Measurements from ENCODE around the gene VEPH1. TPM values are rescaled to one million over a fixed set of nuclear protein-coding genes. Genes with fewer than 3 reads are reported as not detected.

The VEPH1 gene
- total RNA-seq, 4 donors from 2014 or later, result 0.59 to 4.7 (median 2.7) TPM

DNA sequence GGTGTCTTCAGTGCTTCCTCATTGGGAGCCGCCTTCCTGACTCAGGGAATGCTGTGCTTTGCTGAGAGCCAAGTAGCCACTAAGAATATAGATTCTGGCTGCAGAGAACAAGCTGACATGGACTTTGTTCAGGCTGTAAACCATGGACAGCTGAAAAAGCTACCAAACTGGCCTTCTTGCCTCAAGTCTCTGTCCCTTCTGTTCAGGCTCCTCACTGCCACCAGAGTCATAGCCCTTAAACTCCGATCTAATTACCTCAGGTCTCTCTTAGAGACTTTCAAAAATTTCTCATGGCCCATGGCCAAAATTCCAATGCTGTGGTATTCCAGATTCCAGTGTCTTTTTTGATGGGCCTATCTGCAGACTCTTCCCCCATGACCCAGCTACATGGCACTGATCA, 86.0 kb downstream of the VEPH1 start:
- TF ChIP-seq POLR2A (IDR thresholded peaks at IDR 0.05) (no peak), CTCF (IDR thresholded peaks at IDR 0.05) (no peak)
- intact Hi-C loops (cut with DNase I; ENCODE audit: low total_unique reads), result no loop called here
- WGBS, 2 donors, result 73 to 88% methylated on average over 2 of the region's 2 CpGs

DNA sequence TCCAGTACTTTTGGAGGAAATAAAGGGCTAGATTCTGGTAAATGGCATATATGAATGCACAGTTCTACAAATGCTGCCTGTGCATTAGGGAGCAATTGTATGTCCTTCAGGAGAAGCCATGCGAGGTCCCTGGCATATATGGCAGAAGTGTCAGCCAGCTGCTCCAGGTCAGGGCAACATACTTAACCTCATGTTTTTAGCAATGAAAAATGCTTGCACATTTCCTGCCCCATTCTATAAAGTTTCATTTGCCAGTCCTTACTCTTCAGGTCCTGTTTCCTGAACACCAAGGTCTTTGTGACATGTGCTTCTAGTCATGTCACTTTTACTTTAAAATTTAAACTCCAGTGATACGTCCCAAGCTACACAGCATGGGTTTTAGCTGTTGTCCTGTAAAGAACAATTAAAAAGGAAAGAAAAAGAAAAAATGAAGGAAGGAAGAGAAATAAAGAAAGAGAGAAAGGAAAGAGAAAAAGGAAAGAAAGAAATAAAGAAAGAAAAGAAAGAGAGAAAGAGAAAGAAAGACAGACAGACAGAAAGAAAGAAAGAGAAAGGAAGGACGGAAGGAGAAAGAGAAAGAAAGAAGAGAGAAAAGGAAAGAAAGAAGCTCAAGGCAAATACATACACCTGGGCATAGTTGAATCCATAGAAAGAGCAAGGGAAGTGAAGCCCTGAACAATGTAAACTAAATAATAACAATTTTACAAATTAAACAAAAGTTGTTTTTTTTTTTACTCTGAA, 86.7 kb downstream of the VEPH1 start:
- 83 to 85% methylated on average over 3 of the region's 3 CpGs for WGBS, 2 donors
- intact Hi-C loops (cut with DNase I; ENCODE audit: low total_unique reads), result no loop called here
- H3K4me3 ChIP-seq (ENCODE audit: low read depth, poor library complexity, severe bottlenecking), result no peak overlapping the region
- DNase-seq (ENCODE audit: low spot score in 2 of 2), result no peak
- TF ChIP-seq CTCF (IDR thresholded peaks at IDR 0.05) (no peak), POLR2A (IDR thresholded peaks at IDR 0.05) (no peak)

More for the DNA sequence above, 86.0 kb downstream of the VEPH1 start:
- H3K4me3 ChIP-seq (ENCODE audit: low read depth, poor library complexity, severe bottlenecking), result no peak overlapping the region
- no peak for DNase-seq (ENCODE audit: low spot score in 2 of 2)

GRCh38 chr3:157414861-157415260, 88.4 kb downstream of the VEPH1 start:
- TF ChIP-seq POLR2A (IDR thresholded peaks at IDR 0.05) (no peak), CTCF (IDR thresholded peaks at IDR 0.05) (no peak)
- intact Hi-C loops (cut with DNase I; ENCODE audit: low total_unique reads), result no loop called here

GRCh38 chr3:157412323-157412855, 90.8 kb downstream of the VEPH1 start:
- no peak for TF ChIP-seq POLR2A (IDR thresholded peaks at IDR 0.05)
- TF ChIP-seq CTCF (IDR thresholded peaks at IDR 0.05), result no peak
- intact Hi-C loops (cut with DNase I; ENCODE audit: low total_unique reads), result no loop called here
- no peak for DNase-seq (ENCODE audit: low spot score in 2 of 2)
- H3K4me3 ChIP-seq (ENCODE audit: low read depth, poor library complexity, severe bottlenecking), result no peak overlapping the region
- WGBS, 2 donors, result 97 to 100% methylated on average over 1 of the region's 1 CpG

More at GRCh38 chr3:157414861-157415260, 88.4 kb downstream of the VEPH1 start:
- no peak overlapping the region for H3K4me3 ChIP-seq (ENCODE audit: low read depth, poor library complexity, severe bottlenecking)
- no peak for DNase-seq (ENCODE audit: low spot score in 2 of 2)

DNA sequence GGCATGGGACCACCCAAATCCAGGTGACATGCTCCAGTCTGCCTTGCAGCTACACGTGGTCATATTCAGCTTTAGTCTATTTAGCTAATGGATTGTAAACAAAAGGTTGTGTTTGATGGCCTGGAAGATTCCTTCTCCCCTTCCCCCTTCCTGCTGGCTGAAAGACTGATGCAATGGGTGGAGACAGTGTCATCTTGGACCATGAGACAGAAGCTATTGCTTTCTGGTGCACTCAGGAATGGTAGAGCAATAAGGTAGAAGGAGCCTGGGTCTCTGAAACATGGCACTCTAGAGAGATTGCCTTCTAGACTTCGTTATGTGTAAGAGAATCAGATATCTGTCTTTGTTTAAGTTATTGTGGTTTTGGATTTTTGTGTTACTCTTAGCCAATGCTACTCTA, 92.3 kb downstream of the VEPH1 start:
- WGBS, 2 donors, result 63 to 79% methylated on average over 2 of the region's 2 CpGs

GRCh38 chr3:157409516-157409915, 93.7 kb downstream of the VEPH1 start:
- DNase-seq (ENCODE audit: low spot score in 2 of 2), result no peak
- TF ChIP-seq CTCF (IDR thresholded peaks at IDR 0.05) (no peak), POLR2A (IDR thresholded peaks at IDR 0.05) (no peak)
- intact Hi-C loops (cut with DNase I; ENCODE audit: low total_unique reads), result no loop called here
- WGBS, 2 donors, result 92 to 100% methylated on average over 2 of the region's 2 CpGs
- H3K4me3 ChIP-seq (ENCODE audit: low read depth, poor library complexity, severe bottlenecking), result no peak overlapping the region

More for the DNA sequence above, 92.3 kb downstream of the VEPH1 start:
- TF ChIP-seq POLR2A (IDR thresholded peaks at IDR 0.05), result no peak
- no peak for DNase-seq (ENCODE audit: low spot score in 2 of 2)
- intact Hi-C loops (cut with DNase I; ENCODE audit: low total_unique reads), result no loop called here
- H3K4me3 ChIP-seq (ENCODE audit: low read depth, poor library complexity, severe bottlenecking), result no peak overlapping the region

Measured in lower leg skin (tissue), 4 donors.